ENCODE results near the gene NR6A1.

Gene NR6A1

GRCh38 chr9:124526174-124526573, 244.9 kb downstream of the NR6A1 start:
- no peaks in the 10 kb centered on the region for H4K20me1 ChIP-seq (ENCODE audit: control insufficient read depth, insufficient read depth, low read depth, low read length)
- TF ChIP-seq EZH2phosphoT487 (IDR thresholded peaks at IDR 0.05; ENCODE audit: borderline replicate concordance, low read length) = no peak
- no peak for TF ChIP-seq CTCF (IDR thresholded peaks at IDR 0.05; ENCODE audit: low read depth, low read length, poor library complexity, severe bottlenecking)
- H3K4me2 ChIP-seq (ENCODE audit: low read length) = no peak overlapping the region
- H3K36me3 ChIP-seq (ENCODE audit: control insufficient read depth, low read length) = no peaks in the 10 kb centered on the region
- H3K4me3 ChIP-seq (ENCODE audit: low read length) = no peak overlapping the region
- no peaks in the 10 kb centered on the region for H3K27me3 ChIP-seq (ENCODE audit: control insufficient read depth, low read length)
- no peaks in the 10 kb centered on the region for H3K4me1 ChIP-seq (ENCODE audit: control insufficient read depth, low read length)
- no peaks in the 10 kb centered on the region for H3K79me2 ChIP-seq (ENCODE audit: control insufficient read depth, low read length)
- H3F3A ChIP-seq (ENCODE audit: control insufficient read depth, insufficient read depth) = no peaks in the 10 kb centered on the region
- H3K27ac ChIP-seq (ENCODE audit: low read depth, low read length) = no peak overlapping the region
- no peaks in the 10 kb centered on the region for H3K9me3 ChIP-seq (ENCODE audit: control insufficient read depth, insufficient read depth, low read length)
- no peaks in the 10 kb centered on the region for H3K9me2 ChIP-seq (replicated peaks; ENCODE audit: control insufficient read depth, low read length)

GRCh38 chr9:124522121-124523098, 248.7 kb downstream of the NR6A1 start:
- no peak overlapping the region for H3K4me3 ChIP-seq (ENCODE audit: low read length)
- no peak overlapping the region for H3K27ac ChIP-seq (ENCODE audit: low read depth, low read length)
- no peak overlapping the region for H3K4me2 ChIP-seq (ENCODE audit: low read length)
- H3K9me2 ChIP-seq (replicated peaks; ENCODE audit: control insufficient read depth, low read length) = no peaks in the 10 kb centered on the region
- H3F3A ChIP-seq (ENCODE audit: control insufficient read depth, insufficient read depth) = no peaks in the 10 kb centered on the region
- no peaks in the 10 kb centered on the region for H4K20me1 ChIP-seq (ENCODE audit: control insufficient read depth, insufficient read depth, low read depth, low read length)
- no peaks in the 10 kb centered on the region for H3K9me3 ChIP-seq (ENCODE audit: control insufficient read depth, insufficient read depth, low read length)
- H3K4me1 ChIP-seq (ENCODE audit: control insufficient read depth, low read length) = no peaks in the 10 kb centered on the region
- H3K36me3 ChIP-seq (ENCODE audit: control insufficient read depth, low read length) = no peaks in the 10 kb centered on the region
- H3K27me3 ChIP-seq (ENCODE audit: control insufficient read depth, low read length) = no peaks in the 10 kb centered on the region
- H3K79me2 ChIP-seq (ENCODE audit: control insufficient read depth, low read length) = no peaks in the 10 kb centered on the region
- TF ChIP-seq EZH2phosphoT487 (IDR thresholded peaks at IDR 0.05; ENCODE audit: borderline replicate concordance, low read length) = no peak
- TF ChIP-seq CTCF (IDR thresholded peaks at IDR 0.05; ENCODE audit: low read depth, low read length, poor library complexity, severe bottlenecking) = no peak

GRCh38 chr9:124521142-124521541, 250.0 kb downstream of the NR6A1 start:
- Histone ChIP-seq H3K27me3 (ENCODE audit: control insufficient read depth, low read length) (no peaks in the 10 kb centered on the region), H3F3A (ENCODE audit: control insufficient read depth, insufficient read depth) (no peaks in the 10 kb centered on the region), H3K9me2 (replicated peaks; ENCODE audit: control insufficient read depth, low read length) (no peaks in the 10 kb centered on the region), H3K4me2 (ENCODE audit: low read length) (no peak overlapping the region), H3K27ac (ENCODE audit: low read depth, low read length) (no peak overlapping the region), H3K4me1 (ENCODE audit: control insufficient read depth, low read length) (no peaks in the 10 kb centered on the region), H3K9me3 (ENCODE audit: control insufficient read depth, insufficient read depth, low read length) (no peaks in the 10 kb centered on the region), H3K36me3 (ENCODE audit: control insufficient read depth, low read length) (no peaks in the 10 kb centered on the region), H4K20me1 (ENCODE audit: control insufficient read depth, insufficient read depth, low read depth, low read length) (no peaks in the 10 kb centered on the region), H3K79me2 (ENCODE audit: control insufficient read depth, low read length) (no peaks in the 10 kb centered on the region), H3K4me3 (ENCODE audit: low read length) (no peak overlapping the region)
- no peak for TF ChIP-seq EZH2phosphoT487 (IDR thresholded peaks at IDR 0.05; ENCODE audit: borderline replicate concordance, low read length)
- no peak for TF ChIP-seq CTCF (IDR thresholded peaks at IDR 0.05; ENCODE audit: low read depth, low read length, poor library complexity, severe bottlenecking)
